ENCODE measurements around the gene KHDC4. TPM values are rescaled to one million over a fixed set of nuclear protein-coding genes. Genes with fewer than 3 reads are reported as not detected.

Gene KHDC4
- total RNA-seq, result 22.5 TPM
- long read RNA-seq, transcript KHDC4-203 (14 exons, 2,947 nt), result major isoform, 9 of 17 reads
- long read RNA-seq, partial matches to known transcripts, result 5 of 17 reads
- long read RNA-seq, other reads (novel, unspliced or antisense), result 3 of 17 reads

GRCh38 chr1:155934097-155934935 lies at the start of gene KHDC4:
KHDC4 (minus strand) TSS chr1:155934413; CDS start chr1:155934373, 40 bp downstream.
- ATAC-seq (ENCODE audit: poor library complexity), result peak; percentile 97
- intact Hi-C loops (cut with DNase I), result no loop called here
- peak; percentile 97 for DNase-seq

GRCh38 chr1:155983191-155984024 lies 49.2 kb upstream of the KHDC4 start:
- intact Hi-C loops (cut with DNase I), result no loop called here
- DNase-seq, result peak; percentile 87
- peak; percentile 51 for ATAC-seq (ENCODE audit: poor library complexity)

DNA sequence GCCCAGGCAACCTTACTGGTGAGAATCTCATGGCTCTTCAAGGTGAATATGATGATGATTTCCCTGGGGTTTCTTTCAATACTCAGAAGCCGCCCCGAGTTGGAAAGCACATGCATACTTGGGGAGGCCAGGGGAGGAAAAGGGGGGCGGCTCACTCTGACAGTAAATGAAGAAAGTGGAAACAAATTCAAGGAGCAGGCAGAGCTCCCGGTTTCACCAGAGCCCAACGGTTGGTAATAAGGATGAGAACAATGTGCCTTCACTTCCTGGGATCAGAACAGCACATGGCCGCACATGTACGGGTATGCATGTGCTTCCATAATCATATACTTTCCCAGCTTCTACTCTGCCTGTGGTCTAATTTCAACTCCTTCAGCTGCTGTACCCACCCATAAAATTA lies 47.9 kb upstream of the KHDC4 start:
- no peak for DNase-seq
- intact Hi-C loops (cut with DNase I), result no loop called here
- no peak for ATAC-seq (ENCODE audit: poor library complexity)

DNA sequence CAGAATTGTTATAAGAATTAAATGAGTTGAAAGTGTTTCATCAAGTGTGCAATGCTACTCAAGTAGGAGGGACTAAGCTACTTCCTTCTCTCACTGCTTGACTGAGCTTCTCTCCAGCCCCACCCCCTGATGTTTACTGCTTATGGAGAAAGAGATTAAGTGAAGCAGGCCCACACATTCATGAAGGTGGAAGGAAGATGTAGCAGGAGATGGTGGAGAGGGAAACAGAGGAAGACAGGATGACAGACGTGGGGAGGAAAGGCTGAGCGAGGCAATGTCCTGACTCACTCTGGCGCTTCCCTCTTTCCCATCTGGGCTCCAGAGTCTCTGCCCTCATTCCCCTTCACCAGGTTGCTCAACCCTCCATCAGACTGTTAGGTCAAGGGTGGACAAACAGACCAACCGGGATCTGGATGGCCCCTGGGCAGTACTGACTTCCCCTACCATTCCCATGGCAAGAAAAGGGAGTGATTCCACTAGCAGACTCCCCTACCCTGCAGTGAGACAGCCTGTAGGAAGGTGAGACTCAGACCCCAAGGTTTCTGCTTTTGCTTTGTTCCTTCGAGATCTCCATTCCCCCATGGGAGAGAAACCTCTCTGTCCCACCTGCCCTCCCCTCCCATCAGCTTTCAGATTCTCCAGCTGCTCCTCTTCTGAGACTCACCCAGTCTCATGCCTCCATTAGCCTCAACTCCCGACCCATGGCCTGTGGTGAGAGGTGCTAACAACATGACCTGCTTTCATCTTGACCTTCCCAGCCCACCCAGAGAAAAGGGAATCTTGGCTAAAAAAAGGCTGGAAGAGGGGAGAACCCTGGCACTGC lies 47.3 kb upstream of the KHDC4 start:
- ATAC-seq (ENCODE audit: poor library complexity), result no peak
- intact Hi-C loops (cut with DNase I), result no loop called here
- no peak for DNase-seq

DNA sequence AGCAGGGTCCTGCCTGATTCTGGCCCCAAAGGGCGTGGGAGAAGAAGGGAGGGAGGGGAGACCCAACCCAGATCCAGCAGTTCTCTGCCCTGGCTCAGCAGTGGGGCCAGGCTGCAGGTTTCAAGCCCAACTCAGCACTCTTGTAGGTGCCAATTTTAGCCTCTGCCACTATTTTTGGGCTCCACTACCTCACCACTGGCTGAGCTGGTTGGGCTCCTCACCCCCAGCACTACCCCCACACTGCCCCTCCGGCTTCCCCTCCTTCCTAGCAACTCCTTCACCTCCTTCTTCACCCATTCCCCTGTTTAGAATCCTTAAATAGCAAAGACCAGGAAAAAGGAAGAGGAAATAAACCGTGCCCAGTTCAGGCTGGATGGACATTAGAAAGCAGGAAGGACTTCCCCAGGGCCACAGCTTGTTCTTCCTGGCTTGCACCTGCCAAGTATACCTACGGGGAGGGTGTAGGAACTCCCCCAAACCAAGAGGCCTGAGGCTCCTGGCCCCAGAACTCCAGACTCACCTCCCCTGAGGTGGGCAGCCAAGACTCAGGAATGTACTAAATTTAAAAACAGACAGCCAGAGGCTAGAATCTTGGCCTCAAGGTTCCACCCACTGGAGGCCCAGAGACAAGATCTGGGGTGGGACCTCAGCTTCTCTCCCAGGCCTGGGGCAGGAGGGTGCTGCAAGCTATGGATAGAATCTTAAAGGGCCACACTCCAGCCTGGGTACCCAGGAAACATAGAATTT lies 45.6 kb upstream of the KHDC4 start:
- DNase-seq, result peak; percentile 65
- intact Hi-C loops (cut with DNase I), result loop anchor here (10.0 kb wide), 1 partner anchor 515 kb away; no protein-coding TSS in a partner anchor

GRCh38 chr1:155978973-155979429 lies 44.8 kb upstream of the KHDC4 start:
- DNase-seq, result no peak
- peak; percentile 51 for ATAC-seq (ENCODE audit: poor library complexity)

More for the DNA sequence above, 45.6 kb upstream of the KHDC4 start:
- ATAC-seq (ENCODE audit: poor library complexity), result peak; percentile 71

GRCh38 chr1:155978325-155978972 lies 44.2 kb upstream of the KHDC4 start, which contains the start of gene ARHGEF2:
ARHGEF2 (minus strand) TSS chr1:155978547; CDS start chr1:155978427, 120 bp downstream.
- DNase-seq (peak; percentile 92), ATAC-seq (ENCODE audit: poor library complexity) (peak; percentile 76)
- intact Hi-C loops (cut with DNase I), result loop anchor here (10.0 kb wide), 1 partner anchor 516 kb away; no protein-coding TSS in a partner anchor

More at GRCh38 chr1:155978973-155979429, 44.8 kb upstream of the KHDC4 start:
- intact Hi-C loops (cut with DNase I), result loop anchor here (10.0 kb wide), 1 partner anchor 516 kb away; no protein-coding TSS in a partner anchor

DNA sequence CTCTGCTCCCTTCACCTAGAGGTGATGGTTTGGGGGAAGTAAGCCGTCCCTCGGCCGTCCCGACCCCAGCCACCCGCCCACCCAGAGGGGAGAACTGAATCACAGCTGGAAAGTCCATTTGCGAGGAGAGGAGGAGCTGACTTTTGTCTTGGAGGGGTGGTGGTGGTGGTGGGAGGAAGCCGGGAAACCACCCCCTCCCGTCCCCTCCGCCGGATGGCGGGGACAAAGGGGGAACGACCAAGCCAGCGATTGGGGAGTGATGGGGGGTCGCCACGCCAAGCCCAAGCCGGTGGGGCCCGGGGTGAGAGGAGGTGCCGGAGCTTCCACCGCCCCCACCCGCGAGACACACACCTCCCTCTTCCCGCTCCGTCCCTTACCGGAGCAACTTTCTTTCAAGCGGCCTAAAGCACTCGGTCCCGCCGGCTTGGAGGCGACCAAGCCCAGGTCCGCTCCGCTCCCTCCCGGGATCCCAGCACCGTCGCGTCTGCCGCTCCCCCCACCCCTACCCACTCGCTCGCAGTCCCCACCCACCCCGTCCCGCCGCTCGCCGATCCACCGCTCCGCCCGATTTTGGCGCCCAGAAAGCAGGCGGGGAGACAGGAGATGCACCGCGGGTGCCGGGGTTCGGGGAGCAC lies 43.6 kb upstream of the KHDC4 start:
- DNase-seq, result peak; percentile 65
- intact Hi-C loops (cut with DNase I), result loop anchor here (10.0 kb wide), 1 partner anchor 517 kb away; no protein-coding TSS in a partner anchor
- peak; percentile 42 for ATAC-seq (ENCODE audit: poor library complexity)

DNA sequence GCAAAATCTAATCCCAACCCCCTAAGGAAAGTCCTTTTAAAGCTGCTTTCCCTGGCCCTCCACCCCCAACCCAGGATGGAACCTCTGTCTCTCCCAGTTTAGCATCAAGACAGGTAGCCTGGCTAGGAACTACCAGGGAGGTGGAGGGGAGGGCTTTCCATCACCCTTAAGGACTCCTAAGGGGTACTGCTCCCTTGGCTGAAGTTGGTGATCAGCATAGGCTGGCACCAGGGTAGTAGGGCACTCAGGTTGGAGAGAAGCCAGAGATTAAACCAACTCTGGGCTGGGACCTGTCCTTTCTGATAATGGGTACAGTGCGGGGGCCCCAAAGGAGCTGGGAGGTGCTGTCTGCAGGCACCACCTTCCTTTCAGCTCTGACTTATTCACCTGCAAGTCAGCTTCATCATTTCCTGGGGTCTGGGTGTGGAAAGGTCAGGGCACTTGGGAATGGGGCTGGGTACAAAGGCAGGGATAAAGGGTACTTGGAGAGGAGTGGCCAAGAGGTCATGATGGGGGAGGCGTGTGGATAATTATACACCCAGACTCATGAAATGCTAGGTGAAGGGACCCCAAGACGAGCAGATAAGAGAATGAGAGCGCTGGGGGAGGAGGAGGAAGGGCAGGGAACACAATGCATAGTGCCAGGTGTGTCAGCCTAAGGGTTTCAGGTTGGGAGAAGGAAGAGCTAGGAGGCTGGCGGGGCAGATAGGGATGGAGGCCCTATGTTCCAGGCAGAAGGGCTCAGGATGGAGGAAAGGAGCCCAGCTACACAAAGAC lies 42.9 kb upstream of the KHDC4 start:
- ATAC-seq (ENCODE audit: poor library complexity), result no peak
- intact Hi-C loops (cut with DNase I), result loop anchor here (10.0 kb wide), 1 partner anchor 518 kb away; no protein-coding TSS in a partner anchor

DNA sequence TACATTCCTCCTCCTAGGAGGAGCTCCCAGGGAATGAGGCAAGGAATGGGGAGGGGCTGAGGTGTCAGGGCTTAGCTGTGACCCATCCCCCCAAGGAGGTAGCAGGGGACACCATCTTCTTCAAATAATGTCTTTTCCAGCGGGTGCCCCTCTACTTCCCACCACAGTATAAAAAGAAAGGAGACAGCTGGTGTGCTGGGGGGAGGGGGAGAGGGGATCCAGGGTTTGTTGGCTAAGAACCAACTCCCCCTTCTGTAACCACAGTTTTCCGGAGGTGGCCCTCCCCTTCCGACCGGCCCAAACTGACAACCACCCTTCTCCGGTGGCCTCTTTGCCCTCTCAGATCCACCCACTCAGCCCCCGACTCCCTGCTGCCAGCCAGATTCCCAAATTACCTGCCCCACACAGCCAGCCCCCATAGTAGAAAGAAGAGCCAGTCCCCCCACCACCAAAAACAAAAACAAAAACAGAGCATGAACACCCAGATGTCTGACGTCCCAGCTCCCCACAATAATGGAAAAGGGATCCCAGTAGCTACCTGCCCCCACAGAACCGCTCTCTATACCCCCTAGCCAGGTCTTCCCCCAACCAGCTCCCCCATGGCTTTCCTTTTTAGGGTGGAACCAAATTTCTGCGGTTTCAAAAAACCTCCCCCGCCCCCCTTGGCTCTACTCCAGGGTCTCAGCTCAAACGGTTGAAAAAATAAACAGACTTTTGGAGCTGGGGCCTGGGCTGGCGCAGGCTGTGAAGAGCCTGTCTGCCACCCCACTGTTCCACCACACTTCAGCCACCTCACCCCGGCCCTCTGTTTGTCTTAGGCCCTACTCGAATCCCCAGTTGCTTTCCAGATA lies 42.1 kb upstream of the KHDC4 start:
- no peak for ATAC-seq (ENCODE audit: poor library complexity)
- intact Hi-C loops (cut with DNase I), result loop anchor here (10.0 kb wide), 1 partner anchor 519 kb away; no protein-coding TSS in a partner anchor
- DNase-seq, result peak; percentile 81

More for the DNA sequence above, 42.9 kb upstream of the KHDC4 start:
- no peak for DNase-seq

DNA sequence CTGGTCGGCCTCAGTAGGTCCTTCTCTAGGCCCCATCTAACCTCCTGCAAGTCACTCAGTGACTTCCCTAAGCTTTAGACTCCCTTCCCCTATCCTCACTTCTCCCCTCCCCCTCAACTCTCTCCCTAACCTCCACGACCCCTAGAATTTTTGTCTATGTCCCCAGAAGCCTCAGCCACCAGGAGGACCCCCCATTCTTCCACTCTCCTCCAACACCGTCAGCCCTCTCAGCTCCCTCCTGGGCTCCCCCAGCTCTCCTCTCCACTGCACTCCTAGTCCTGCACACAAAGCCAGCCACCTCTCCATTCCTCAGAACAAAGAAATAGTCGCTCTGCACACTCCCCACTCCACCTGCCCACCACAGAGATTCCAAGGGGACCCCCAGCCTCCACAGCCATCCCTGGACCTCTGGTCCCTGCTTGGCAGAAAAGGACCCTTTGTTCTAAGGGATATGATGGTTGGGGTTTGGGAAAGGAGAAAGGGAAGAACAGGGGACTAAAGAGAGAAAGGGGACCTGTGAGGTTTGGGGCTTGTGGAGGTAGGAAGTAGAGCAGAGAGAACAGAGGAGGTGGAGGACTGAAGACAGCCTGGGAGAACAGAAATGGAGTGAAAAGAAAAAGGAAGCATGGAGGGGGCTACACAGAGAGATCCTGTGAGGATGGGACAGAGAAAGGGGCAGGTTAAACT lies 41.3 kb upstream of the KHDC4 start:
- intact Hi-C loops (cut with DNase I), result loop anchor here (10.0 kb wide), 1 partner anchor 519 kb away; no protein-coding TSS in a partner anchor
- DNase-seq, result no peak
- no peak for ATAC-seq (ENCODE audit: poor library complexity)

- ATAC-seq (ENCODE audit: poor library complexity), result no peak
- no peak for DNase-seq
- intact Hi-C loops (cut with DNase I), result loop anchor here (10.0 kb wide), 1 partner anchor 520 kb away; no protein-coding TSS in a partner anchor
Measured at GRCh38 chr1:155974208-155975115, 40.2 kb upstream of the KHDC4 start.

DNA sequence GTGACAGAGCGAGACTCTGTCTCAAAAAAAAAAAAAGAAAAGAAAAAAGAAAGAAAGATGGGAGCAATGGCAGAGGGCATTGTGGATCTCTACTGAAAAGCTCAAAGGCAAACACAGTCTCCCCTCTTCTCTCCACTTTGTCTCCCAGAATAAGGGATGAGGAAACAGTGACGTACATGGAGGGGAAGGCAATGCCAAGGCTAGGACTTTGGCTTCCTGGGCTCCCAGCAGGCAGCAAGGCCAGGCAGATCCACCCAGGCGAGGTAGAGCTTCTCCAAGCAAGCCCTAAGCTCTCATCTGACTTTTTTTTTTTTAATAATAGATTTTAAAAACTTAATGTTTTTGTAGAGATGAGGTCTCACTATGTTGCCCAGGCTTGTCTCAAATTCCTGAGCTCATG lies 39.5 kb upstream of the KHDC4 start:
- DNase-seq, result no peak
- ATAC-seq (ENCODE audit: poor library complexity), result no peak
- intact Hi-C loops (cut with DNase I), result loop anchor here (10.0 kb wide), 1 partner anchor 521 kb away; no protein-coding TSS in a partner anchor

All from Right ventricle myocardium superior (tissue), 1 donor.